Upper lobe of left lung (tissue), 4 donors: ENCODE results near the gene GADD45GIP1.

Experiments used
- CTCF ChIP-seq, 6 experiments: fragments of 450-650 bp in 4 of 6; fragments of 200-600 bp in 2 of 6; sonication (generic) in 2 of 6; IDR thresholded peaks; one replicate each; pipeline ENCODE4 v1.5.1; 2016 to 2019; ENCODE audit warnings: antibody characterized with exemption in 6 of 6
- EP300 ChIP-seq, 4 donors: sonication (generic); formaldehyde crosslinking; IDR thresholded peaks; one replicate each; pipeline ENCODE4 v1.5.1; 2017; ENCODE audit warnings: antibody characterized with exemption in 4 of 4, control low read depth in 2 of 4
- POLR2A ChIP-seq, 4 donors: fragments of 450-650 bp; IDR thresholded peaks; one replicate each; pipeline ENCODE4 v1.5.1; 2016 to 2017; ENCODE audit warnings: antibody characterized with exemption in 4 of 4, mild to moderate bottlenecking in 2 of 4
- POLR2AphosphoS5 ChIP-seq, 2 donors: sonication (generic); formaldehyde crosslinking; IDR thresholded peaks; one replicate each; pipeline ENCODE4 v1.5.1; 2017; ENCODE audit warnings: antibody characterized with exemption in 2 of 2

GRCh38 chr19:13004273-13004672 lies 47.2 kb upstream of the GADD45GIP1 start:
- no peak for TF ChIP-seq POLR2AphosphoS5 (IDR thresholded peaks at IDR 0.05)
- TF ChIP-seq CTCF (IDR thresholded peaks at IDR 0.05), result no peak
- TF ChIP-seq POLR2A (IDR thresholded peaks at IDR 0.05), result no peak
- TF ChIP-seq EP300 (IDR thresholded peaks at IDR 0.05), result no peak
